Fibroblast of lung (primary cell): ENCODE measurements around the gene RGS3. TPM values are rescaled to one million over a fixed set of nuclear protein-coding genes. Genes with fewer than 3 reads are reported as not detected.

Source experiments
- DNase-seq, 2 donors: peaks; one replicate each; pipeline versions ENCODE4 v3.0.0 to v3.0.0-alpha.2; 2010; ENCODE audit warnings: low read depth in 2 of 2
- H2AFZ ChIP-seq: 2 replicates; pipeline ENCODE4 v1.5.1; 2012; ENCODE audit warnings: low read length, control low read depth, inconsistent platforms
- H3K27ac ChIP-seq: 2 replicates; pipeline ENCODE4 v1.5.1; 2011; ENCODE audit warnings: low read length, control low read depth; ENCODE audit not compliant: insufficient read depth
- H3K27me3 ChIP-seq: 2 replicates; pipeline ENCODE4 v1.5.1; 2011; ENCODE audit warnings: mild to moderate bottlenecking, low read length; ENCODE audit not compliant: control insufficient read depth, insufficient read depth
- H3K36me3 ChIP-seq: 2 replicates; pipeline ENCODE4 v1.5.1; 2011; ENCODE audit warnings: low read length; ENCODE audit not compliant: control insufficient read depth, insufficient read depth
- H3K4me1 ChIP-seq: 2 replicates; pipeline ENCODE4 v1.5.1; 2011; ENCODE audit warnings: low read length; ENCODE audit not compliant: control insufficient read depth, insufficient read depth; ENCODE audit errors: extremely low read depth
- H3K4me2 ChIP-seq: 2 replicates; pipeline ENCODE4 v1.5.1; 2011; ENCODE audit warnings: low read length, control low read depth; ENCODE audit not compliant: insufficient read depth; ENCODE audit errors: extremely low read depth
- H3K4me3 ChIP-seq, 4 experiments: fragments of 200-600 bp in 1 of 4; sonication (generic) in 1 of 4; replicated peaks in 1 of 4; 2 replicates each; pipeline ENCODE4 v1.5.1; 2011 to 2016; ENCODE audit warnings: low read length in 4 of 4, low read depth in 3 of 4, mild to moderate bottlenecking in 3 of 4, control low read depth in 2 of 4, inconsistent platforms in 1 of 4, mixed read lengths in 1 of 4; ENCODE audit not compliant: insufficient read depth in 1 of 4; ENCODE audit errors: control extremely low read depth in 1 of 4
- H3K79me2 ChIP-seq: 2 replicates; pipeline ENCODE4 v1.5.1; 2012; ENCODE audit warnings: mild to moderate bottlenecking, low read length, inconsistent platforms; ENCODE audit not compliant: control insufficient read depth, insufficient read depth
- H3K9ac ChIP-seq: 2 replicates; pipeline ENCODE4 v1.5.1; 2011; ENCODE audit warnings: mild to moderate bottlenecking, low read length, control low read depth; ENCODE audit not compliant: insufficient read depth
- H3K9me3 ChIP-seq: 2 replicates; pipeline ENCODE4 v1.5.1; 2012; ENCODE audit warnings: low read depth, low read length; ENCODE audit not compliant: control insufficient read depth, insufficient read depth
- H4K20me1 ChIP-seq: 2 replicates; pipeline ENCODE4 v1.5.1; 2011; ENCODE audit warnings: low read length; ENCODE audit not compliant: control insufficient read depth, insufficient read depth; ENCODE audit errors: extremely low read depth
- CTCF ChIP-seq, 2 donors: IDR thresholded peaks in 1 of 2; conservative IDR thresholded peaks in 1 of 2; 1 replicate in 1 of 2; 2 replicates in 1 of 2; pipeline ENCODE4 v1.5.1; 2011 to 2012; ENCODE audit warnings: low read length in 2 of 2, control low read depth in 1 of 2, inconsistent platforms in 1 of 2, low read depth in 1 of 2, mild to moderate bottlenecking in 1 of 2
- EZH2 ChIP-seq: IDR thresholded peaks from 2 replicates; pipeline ENCODE4 v1.5.1; 2012; ENCODE audit warnings: low read length, control low read depth, mild to moderate bottlenecking; ENCODE audit errors: missing control alignments
- polyA plus RNA-seq, 2 donors: library from polyadenylated mRNA; depleted of rRNA in 1 of 2; stranded (reverse) in 1 of 2; unstranded in 1 of 2; fragments of >200 nt; gene quantifications; 2 replicates each; pipeline ENCODE4 v1.2.1, GENCODE V29; 2011 to 2012; ENCODE audit warnings: missing spikeins in 1 of 2
- total RNA-seq: library from RNA; depleted of rRNA; stranded (reverse); fragments of >200 nt; gene quantifications from 2 replicates; pipeline ENCODE4 v1.2.1, GENCODE V29; 2014

The RGS3 gene
- total and polyA plus RNA-seq, 2 donors (not counting 1 experiment from before 2014, with no cell fraction given): 48.1 to 74.3 TPM

DNA sequence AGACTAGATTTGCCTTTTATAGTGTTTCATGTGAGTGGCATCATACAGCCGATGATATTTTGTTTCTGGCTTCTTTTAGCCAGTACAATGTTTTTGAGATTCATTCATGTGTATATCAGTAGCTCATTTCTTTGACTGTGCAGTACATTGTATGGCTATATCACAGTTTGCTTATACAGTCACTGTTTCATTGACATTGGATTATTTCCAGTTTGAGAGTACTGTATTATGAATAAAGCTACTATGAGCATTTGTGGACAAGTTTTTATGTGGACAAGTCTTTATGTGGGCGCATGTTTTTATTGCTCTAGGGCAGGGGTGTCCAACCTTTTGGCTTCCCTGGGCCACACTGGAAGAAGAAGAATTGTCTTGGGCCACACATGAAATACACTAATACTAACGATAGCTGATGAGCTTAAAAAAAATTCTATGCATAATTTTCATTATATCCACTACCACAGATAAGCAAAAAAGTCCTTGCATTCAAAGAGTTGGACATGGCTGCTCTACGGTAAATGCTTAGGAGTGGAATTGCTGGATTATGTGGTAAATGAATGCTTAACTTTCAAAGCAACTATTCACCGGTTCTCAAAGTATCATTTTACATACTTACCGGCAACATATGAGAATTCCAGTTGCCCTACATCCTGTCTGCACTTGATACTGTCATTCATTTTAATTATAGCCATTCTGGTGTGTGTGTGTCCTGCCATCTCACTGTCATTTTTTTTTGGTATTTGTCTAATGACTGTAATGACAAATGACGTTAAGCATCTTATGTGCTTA lies 177.8 kb downstream of the RGS3 start:
- DNase-seq: no peak
- Histone ChIP-seq H3K79me2 (no peaks in the 10 kb centered on the region), H3K27ac (no peak overlapping the region), H3K4me3 (no peak overlapping the region), H2AFZ (no peak overlapping the region), H3K4me1 (peaks cover 2% of the 10 kb centered on the region), H3K36me3 (no peaks in the 10 kb centered on the region), H3K9ac (no peak overlapping the region), H4K20me1 (no peaks in the 10 kb centered on the region), H3K27me3 (no peaks in the 10 kb centered on the region), H3K4me2 (no peak overlapping the region), H3K9me3 (no peaks in the 10 kb centered on the region)
- TF ChIP-seq CTCF (conservative IDR thresholded peaks at IDR 0.05 in 1 of 2, IDR thresholded peaks at IDR 0.05 in 1 of 2; ENCODE audit: low read depth in 1 of 2, low read length in 2 of 2) (no peak), EZH2 (no peak)

DNA sequence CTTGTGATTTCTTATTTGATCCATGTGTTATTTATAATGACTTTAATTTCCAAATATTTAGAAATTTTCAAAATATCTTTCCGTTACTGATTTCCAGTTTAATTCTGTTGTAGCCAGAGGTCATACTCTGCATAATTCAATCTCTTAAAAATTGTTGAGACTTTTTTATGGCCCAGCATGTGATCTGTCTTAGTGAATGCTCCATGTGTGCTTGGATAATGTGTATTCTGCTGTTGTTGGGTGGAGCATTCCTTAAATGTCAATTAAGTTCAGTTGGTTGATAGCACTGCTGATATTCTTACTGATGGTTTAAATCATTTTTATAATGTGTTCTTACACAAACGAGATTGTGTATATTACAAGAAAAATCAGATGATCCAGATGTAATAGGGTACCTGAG lies 180.8 kb downstream of the RGS3 start:
- H3K4me1 ChIP-seq: peaks cover 1% of the 10 kb centered on the region
- no peaks in the 10 kb centered on the region for H3K79me2 ChIP-seq
- H3K4me2 ChIP-seq: no peak overlapping the region
- no peak overlapping the region for H3K9ac ChIP-seq
- no peak overlapping the region for H3K27ac ChIP-seq
- no peaks in the 10 kb centered on the region for H3K27me3 ChIP-seq
- no peaks in the 10 kb centered on the region for H3K9me3 ChIP-seq
- no peak overlapping the region for H2AFZ ChIP-seq
- no peak for DNase-seq
- TF ChIP-seq EZH2 (no peak), CTCF (conservative IDR thresholded peaks at IDR 0.05 in 1 of 2, IDR thresholded peaks at IDR 0.05 in 1 of 2; ENCODE audit: low read depth in 1 of 2, low read length in 2 of 2) (no peak)
- no peaks in the 10 kb centered on the region for H3K36me3 ChIP-seq
- H3K4me3 ChIP-seq: no peak overlapping the region
- no peaks in the 10 kb centered on the region for H4K20me1 ChIP-seq

DNA sequence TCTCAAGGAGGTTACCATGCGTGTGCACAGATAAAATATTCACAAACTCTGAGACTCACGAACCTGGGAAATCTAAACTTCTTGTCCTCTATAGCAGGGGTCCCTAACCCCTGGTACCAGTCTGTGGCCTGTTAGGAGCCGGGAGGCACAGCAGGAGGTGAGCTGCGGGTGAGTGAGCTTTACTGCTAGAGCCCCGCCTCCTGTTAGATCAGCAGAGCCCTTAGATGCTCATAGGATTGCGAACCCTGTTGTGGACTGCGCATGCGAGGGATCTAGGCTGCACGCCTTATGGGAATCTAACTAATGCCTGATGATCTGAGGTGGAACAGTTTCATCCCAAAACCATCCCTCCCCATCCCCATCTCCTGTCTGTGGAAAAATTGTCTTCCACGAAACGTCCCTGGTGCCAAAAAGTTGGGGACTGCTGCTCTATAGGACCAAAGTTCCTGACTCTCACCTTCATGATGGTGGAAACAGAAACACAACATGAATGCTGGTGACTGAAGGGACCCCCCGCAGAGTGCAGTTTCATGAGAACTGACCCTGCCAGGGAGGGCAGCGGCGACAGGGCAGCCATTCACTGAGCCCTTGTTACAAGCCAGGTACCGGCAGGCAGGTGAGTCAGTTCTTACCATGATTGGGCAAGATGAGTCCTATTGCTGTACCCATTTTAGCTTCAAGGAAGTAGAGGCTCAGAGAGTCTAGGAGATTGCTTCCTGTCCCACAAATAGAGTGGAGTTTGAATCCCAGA lies 181.9 kb downstream of the RGS3 start:
- peaks cover 4% of the 10 kb centered on the region for H3K4me1 ChIP-seq
- no peak overlapping the region for H3K4me3 ChIP-seq
- no peak overlapping the region for H2AFZ ChIP-seq
- H3K27me3 ChIP-seq: no peaks in the 10 kb centered on the region
- H3K9ac ChIP-seq: no peak overlapping the region
- H3K27ac ChIP-seq: no peak overlapping the region
- DNase-seq: no peak
- H4K20me1 ChIP-seq: no peaks in the 10 kb centered on the region
- TF ChIP-seq CTCF (conservative IDR thresholded peaks at IDR 0.05 in 1 of 2, IDR thresholded peaks at IDR 0.05 in 1 of 2; ENCODE audit: low read depth in 1 of 2, low read length in 2 of 2) (no peak), EZH2 (no peak)
- H3K79me2 ChIP-seq: no peaks in the 10 kb centered on the region
- H3K9me3 ChIP-seq: no peaks in the 10 kb centered on the region
- H3K4me2 ChIP-seq: no peak overlapping the region
- H3K36me3 ChIP-seq: no peaks in the 10 kb centered on the region
